ENCODE data around the gene PCDH15.

The PCDH15 gene

DNA sequence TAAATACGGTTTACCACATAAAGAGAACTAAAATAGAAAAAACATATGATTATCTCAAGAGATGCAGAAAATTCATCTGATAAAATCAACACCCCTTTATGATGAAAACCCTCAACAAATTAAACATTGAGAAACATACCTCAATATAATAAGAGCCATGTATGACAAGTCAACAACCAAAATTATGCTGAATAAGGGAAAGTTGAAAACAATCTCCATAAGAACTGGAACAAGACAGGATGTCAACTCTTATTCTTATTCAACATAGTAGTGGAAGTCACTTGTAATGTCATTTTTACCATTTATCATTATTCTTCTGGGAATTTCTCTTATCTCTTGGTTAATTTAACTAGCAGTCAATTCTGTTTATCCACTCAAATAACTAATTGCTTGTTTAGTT, 79.0 kb downstream of the PCDH15 start:
- no peak overlapping the region for H3K4me3 ChIP-seq (ENCODE audit: low read depth, low read length)
- no peak for DNase-seq (ENCODE audit: low read depth)
- TF ChIP-seq, protein P1, sequence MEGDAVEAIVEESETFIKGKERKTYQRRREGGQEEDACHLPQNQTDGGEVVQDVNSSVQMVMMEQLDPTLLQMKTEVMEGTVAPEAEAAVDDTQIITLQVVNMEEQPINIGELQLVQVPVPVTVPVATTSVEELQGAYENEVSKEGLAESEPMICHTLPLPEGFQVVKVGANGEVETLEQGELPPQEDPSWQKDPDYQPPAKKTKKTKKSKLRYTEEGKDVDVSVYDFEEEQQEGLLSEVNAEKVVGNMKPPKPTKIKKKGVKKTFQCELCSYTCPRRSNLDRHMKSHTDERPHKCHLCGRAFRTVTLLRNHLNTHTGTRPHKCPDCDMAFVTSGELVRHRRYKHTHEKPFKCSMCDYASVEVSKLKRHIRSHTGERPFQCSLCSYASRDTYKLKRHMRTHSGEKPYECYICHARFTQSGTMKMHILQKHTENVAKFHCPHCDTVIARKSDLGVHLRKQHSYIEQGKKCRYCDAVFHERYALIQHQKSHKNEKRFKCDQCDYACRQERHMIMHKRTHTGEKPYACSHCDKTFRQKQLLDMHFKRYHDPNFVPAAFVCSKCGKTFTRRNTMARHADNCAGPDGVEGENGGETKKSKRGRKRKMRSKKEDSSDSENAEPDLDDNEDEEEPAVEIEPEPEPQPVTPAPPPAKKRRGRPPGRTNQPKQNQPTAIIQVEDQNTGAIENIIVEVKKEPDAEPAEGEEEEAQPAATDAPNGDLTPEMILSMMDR (IDR thresholded peaks at IDR 0.05; ENCODE audit: control insufficient read depth, extremely low read depth, insufficient read depth) = no peak

DNA sequence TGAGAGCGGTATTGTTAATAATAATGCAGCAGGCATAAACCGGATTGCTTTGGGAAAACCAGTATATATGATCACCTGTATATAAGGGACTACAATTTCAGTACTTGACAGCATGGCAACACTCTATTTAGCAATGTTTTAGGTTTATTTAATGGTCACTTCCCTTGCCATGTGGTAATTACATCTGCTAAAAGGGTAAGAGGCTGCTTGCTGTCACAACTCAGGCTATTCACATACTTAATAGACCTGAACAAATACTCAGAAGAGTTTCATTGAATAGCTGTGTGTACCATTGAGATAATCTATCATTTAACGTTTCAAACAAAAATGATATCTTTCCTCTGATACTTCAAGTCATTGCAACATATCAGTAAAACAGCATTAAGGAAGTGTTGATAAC, 90.1 kb downstream of the PCDH15 start:
- TF ChIP-seq, protein P1 (IDR thresholded peaks at IDR 0.05; ENCODE audit: control insufficient read depth, extremely low read depth, insufficient read depth) = no peak
- H3K4me3 ChIP-seq (ENCODE audit: low read depth, low read length) = no peak overlapping the region
- DNase-seq (ENCODE audit: low read depth) = no peak

DNA sequence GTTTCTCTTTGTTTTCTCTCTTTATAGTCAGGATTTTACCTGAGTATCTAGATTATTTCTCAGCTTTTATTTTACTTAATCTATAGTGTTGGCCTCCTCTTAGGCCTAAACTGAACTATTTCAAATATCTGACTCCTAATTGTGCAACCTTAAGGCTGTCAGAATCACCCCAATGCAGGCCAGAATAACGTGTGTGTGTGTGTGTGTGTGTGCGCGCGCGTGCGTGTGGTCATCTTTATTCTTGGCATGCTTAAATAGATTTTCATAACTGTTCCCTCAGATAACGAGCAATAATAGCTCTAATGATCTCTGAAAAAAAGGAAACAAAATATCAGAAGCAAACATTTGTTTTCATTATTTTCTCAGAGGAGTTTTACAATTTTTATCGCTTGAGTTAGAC, 92.4 kb downstream of the PCDH15 start:
- TF ChIP-seq, protein P1 (IDR thresholded peaks at IDR 0.05; ENCODE audit: control insufficient read depth, extremely low read depth, insufficient read depth) = no peak
- no peak overlapping the region for H3K4me3 ChIP-seq (ENCODE audit: low read depth, low read length)
- no peak for DNase-seq (ENCODE audit: low read depth)

DNA sequence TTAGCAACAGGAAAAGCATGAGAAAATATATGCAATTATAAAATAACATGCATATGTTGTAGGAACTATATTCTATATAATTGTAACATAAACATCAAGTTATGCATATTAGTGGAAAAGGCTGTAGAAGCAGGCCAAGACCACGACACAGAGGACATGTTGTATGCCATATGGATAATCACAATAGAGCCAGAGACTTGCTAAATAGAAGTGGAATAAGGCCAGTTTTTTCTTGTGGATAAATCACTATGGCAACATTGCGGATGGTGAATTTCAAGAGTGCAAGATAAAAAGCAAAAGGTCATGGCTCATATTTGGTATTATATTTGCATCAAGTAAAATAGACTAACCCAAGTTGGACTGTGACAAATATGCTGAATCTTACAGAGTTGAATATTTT, 93.0 kb downstream of the PCDH15 start:
- no peak for DNase-seq (ENCODE audit: low read depth)

DNA sequence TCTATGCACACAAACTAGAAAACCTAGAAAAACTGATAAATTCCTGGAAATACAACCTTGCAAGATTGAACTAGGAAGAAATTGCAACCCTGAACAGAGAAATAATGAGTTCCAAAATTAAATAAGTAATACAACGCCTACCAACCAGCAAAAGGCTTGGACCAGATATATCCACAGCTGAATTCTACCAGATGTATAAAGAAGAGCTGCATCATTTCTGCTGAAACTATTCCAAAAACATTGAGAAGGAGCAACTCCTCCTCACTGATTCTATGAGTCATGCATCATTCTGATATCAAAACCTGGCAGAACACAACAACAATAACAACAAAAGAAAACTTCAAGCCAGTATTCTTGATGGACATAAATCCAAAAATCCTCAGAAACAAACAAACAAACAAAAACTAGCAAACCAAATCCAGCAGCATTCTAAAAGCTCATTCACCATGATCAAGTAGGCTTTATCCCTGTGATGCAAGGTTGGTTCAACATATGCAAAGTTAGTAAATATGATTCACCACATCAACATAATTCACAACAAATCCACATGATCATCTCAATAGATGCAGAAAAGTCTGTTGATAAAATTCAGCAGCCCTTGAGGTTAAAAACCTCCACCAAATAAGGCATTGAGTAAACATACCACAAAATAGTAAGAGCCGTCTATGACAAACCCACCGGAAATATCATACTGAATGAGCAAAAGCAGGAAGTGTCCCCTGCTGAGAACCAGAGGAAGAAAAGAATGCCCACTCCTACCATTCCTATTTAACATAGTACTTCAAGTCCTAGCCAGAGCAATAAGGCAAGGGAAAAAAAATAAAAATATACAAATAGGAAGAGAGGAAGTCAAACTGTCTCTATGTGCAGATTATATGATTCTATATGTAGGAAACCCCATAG, 98.2 kb downstream of the PCDH15 start:
- no peak overlapping the region for H3K4me3 ChIP-seq (ENCODE audit: low read depth, low read length)
- no peak for DNase-seq (ENCODE audit: low read depth)
- TF ChIP-seq, protein P1 (IDR thresholded peaks at IDR 0.05; ENCODE audit: control insufficient read depth, extremely low read depth, insufficient read depth) = no peak

More for the DNA sequence above, 93.0 kb downstream of the PCDH15 start:
- TF ChIP-seq, protein P1 (IDR thresholded peaks at IDR 0.05; ENCODE audit: control insufficient read depth, extremely low read depth, insufficient read depth) = no peak
- no peak overlapping the region for H3K4me3 ChIP-seq (ENCODE audit: low read depth, low read length)

- TF ChIP-seq, protein P1 (IDR thresholded peaks at IDR 0.05; ENCODE audit: control insufficient read depth, extremely low read depth, insufficient read depth) = no peak
- H3K4me3 ChIP-seq (ENCODE audit: low read depth, low read length) = no peak overlapping the region
- no peak for DNase-seq (ENCODE audit: low read depth)
These were observed 109.7 kb downstream of the PCDH15 start for GRCh38 chr10:54691331-54691730.
